IPS-NIHi11 (cell line): ENCODE results near the gene SYNPO2L.
"Not testable (repeated sequence)": the region's sequence is repeated elsewhere in the genome, so short reads cannot be mapped to it uniquely, and the experiment has no call there.

Experiments
- DNase-seq: peaks from one replicate; pipeline ENCODE4 v3.0.0; 2012; ENCODE audit warnings: mixed read lengths, low spot score

The SYNPO2L gene

DNA sequence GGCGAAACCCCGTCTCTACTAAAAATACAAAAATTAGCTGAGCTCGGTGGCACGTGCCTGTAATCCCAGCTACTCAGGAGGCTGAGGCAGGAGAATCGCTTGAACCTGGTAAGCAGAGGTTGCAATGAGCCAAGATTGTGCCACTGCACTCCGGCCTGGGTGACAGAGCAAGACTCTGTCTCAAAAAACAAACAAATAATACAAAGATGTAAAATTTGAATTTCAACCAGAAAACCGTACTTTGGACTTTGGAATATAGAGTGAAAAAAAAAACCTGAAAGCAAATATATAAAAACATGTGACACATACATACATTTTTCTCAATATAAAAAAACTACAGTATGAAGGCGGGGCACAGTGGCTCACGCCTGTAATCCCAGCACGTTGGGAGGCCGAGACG, 34.9 kb downstream of the SYNPO2L start:
- not testable (repeated sequence) for DNase-seq

DNA sequence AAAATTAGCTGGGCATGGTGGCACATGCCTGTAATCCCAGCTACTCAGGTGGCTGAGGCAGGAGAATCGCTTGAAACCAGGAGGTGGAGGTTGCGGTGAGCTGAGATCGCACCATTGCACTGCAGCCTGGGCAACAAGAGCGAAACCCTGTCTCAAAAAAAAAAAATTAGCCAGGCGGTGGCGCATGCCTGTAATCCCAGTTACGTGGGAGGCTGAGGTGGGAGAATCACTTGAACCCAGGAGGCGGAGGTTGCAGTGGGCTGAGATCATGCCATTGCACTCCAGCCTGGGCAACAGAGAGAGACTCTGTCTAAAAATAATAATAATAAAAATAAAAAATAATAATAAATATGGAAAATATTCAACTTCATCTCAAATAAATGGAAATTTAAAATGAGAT, 38.7 kb downstream of the SYNPO2L start:
- not testable (repeated sequence) for DNase-seq

DNA sequence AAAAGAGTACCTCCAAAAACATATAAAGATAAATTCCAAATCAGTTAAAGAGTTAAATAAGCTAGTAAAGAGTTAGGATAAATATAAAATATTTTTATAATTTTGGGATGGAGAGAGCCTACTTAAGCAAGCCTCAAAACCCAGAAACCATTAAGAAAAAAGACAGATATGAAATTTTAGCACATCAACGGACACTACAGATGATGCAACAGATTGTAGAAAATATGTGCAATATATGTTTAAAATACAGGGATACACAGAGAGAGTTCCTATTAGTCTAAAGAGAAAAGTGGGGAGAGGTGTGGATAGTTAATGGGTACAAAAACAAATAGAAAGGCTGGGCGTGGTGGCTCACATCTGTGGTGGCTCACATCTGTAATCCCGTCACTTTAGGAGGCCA, 41.1 kb downstream of the SYNPO2L start:
- DNase-seq, result no peak

DNA sequence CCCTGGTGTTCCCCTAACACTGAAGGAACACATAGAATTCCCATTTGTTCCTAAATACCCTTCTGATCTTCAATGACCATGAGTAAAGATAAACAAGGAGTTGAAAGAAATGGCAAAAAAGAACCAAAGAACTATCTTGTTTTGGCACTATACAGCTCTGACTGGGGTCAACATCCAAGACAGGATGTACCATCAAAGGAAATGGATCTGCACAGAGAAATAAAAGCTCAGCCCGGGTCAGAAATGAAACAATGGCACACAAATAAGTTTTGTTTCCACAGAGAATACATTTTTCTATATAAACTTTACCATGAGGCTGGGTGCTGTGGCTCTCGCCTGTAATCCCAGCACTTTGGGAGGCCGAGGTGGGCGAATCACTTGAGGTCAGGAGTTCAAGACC, 46.7 kb downstream of the SYNPO2L start:
- DNase-seq, result no peak

DNA sequence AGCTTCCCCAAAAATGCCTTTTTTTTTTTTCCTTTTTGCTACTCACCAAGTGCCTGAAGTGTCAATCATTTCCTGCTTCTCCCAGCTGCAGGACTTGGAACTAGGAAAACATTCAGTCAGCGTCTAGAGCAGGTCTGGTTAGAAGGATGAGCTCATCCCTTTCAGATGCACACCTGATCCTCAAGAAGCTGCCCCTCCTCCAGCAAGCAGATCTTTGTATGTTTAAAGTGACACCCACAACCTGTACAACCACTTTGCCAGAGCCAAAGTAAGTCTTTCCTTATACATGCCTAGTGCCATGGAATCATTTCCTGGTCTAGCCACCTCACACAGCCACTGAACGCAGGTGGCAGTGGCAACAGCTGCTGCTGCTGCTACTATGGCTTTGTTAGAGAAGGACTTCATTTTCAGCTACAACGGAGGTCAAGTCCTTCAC, 54.3 kb downstream of the SYNPO2L start:
- DNase-seq, result peak; percentile 77

DNA sequence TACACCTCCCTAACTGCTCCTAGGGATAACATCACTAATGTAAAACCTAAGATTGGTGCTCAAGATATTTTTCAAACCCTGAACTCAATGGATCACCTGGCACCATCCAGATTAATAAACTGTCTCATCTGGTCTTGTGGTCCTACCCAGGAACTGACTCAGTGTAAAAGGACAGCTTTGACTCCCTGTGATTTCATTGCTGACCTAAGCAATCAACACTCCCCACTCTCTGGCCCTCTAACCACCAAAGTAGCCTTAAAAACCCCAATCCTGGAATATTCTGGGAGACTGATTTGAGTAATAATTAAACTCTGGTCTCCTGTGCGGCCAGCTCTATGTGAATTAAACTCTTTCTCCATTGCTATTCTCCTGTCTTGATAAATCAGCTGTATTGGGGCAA, 58.5 kb downstream of the SYNPO2L start:
- no peak for DNase-seq
